Ascending aorta (tissue), 2 donors: ENCODE measurements around the gene SMDT1. TPM values are rescaled to one million over a fixed set of nuclear protein-coding genes. Genes with fewer than 3 reads are reported as not detected.
A peak's percentile ranks its signal among the peaks of the same experiment; 100 is the strongest.

Experiments used
- DNase-seq, 2 donors: peaks; one replicate each; pipeline ENCODE4 v3.0.0-alpha.2; 2019; ENCODE audit warnings: low spot score in 2 of 2
- H3K27ac ChIP-seq, 2 donors: fragments of 200-600 bp; sonication (generic); one replicate each; pipeline ENCODE4 v1.5.1; 2016 to 2017; ENCODE audit warnings: mild to moderate bottlenecking in 1 of 2
- H3K27me3 ChIP-seq: fragments of 200-600 bp; sonication (generic); one replicate; pipeline ENCODE4 v1.5.1; 2017
- H3K36me3 ChIP-seq, 2 donors: fragments of 200-600 bp; sonication (generic); one replicate each; pipeline ENCODE4 v1.5.1; 2016
- H3K4me1 ChIP-seq, 2 donors: fragments of 200-600 bp; sonication (generic); one replicate each; pipeline ENCODE4 v1.5.1; 2016 to 2017; ENCODE audit warnings: mild to moderate bottlenecking in 1 of 2
- H3K4me3 ChIP-seq, 2 donors: fragments of 200-600 bp; sonication (generic); one replicate each; pipeline ENCODE4 v1.5.1; 2016 to 2017; ENCODE audit warnings: mild to moderate bottlenecking in 1 of 2
- H3K9me3 ChIP-seq, 2 donors: fragments of 200-600 bp; sonication (generic); one replicate each; pipeline ENCODE4 v1.5.1; 2016
- intact Hi-C: fragments of 100-400 bp; cut with DNase I; formaldehyde crosslinking; loops from one replicate; pipeline ENCODE4 v1.15.1; 2023
- total RNA-seq: library from RNA; depleted of rRNA; stranded (reverse); fragments of >200 nt; gene quantifications from one replicate; pipeline ENCODE4 v1.1.0, GENCODE V29; 2016
- TF ChIP-seq, protein P1 (sequence below), 3 experiments: fragments of 200-600 bp in 2 of 3; fragments of 450-650 bp in 1 of 3; sonication (generic) in 2 of 3; IDR thresholded peaks; one replicate each; pipeline ENCODE4 v1.5.1; 2016 to 2019; ENCODE audit warnings: antibody characterized with exemption in 3 of 3, mild to moderate bottlenecking in 1 of 3, moderate library complexity in 1 of 3

The SMDT1 gene, protein sequence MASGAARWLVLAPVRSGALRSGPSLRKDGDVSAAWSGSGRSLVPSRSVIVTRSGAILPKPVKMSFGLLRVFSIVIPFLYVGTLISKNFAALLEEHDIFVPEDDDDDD
- total RNA-seq, result 1.3 TPM

DNA sequence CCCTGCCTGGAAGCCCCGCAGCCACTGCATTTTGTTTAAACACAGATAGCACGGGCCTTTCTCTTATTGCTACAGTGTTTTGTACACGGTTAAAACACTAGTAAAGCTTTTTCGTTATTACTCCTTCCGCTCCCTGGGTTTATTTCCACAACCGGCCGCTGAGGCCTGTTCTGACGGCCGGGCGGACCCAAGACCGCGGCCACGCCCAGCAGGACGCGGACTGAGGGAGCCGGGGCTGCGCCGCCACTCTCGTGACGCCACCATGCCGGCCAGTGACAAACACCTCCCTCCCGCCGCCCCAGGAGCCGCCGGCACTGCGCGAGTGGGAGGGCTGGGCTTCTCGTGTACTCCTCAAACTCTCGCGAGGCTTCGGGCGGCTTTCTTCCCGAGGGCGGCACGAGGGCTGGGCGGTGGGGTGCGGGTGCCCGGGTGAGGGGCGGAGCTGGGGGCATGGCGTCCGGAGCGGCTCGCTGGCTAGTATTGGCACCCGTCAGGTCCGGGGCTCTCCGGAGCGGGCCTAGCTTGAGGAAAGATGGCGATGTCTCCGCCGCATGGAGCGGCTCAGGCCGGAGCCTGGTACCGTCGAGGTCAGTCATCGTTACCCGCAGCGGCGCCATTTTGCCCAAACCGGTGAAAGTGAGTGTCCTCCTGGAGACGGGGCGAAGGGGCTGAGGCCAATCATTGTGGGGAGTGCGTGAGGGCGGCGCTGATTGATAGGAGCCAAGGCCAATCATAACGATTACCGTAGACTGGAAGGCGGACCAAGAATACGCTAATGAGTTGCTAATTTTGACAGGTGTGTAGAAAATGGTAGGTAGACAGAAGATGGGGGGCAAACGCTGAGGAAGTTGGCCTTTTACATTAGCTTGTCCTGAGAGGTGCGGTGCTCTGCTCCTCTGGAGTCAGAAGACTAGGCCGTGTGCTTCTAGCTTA, at the start of gene SMDT1:
SMDT1 (plus strand) TSS at position 382 of the 933 bp plus-strand sequence; CDS start at position 451, 69 bp downstream.
- H3K27ac ChIP-seq, result peak within 1 kb of the TSS; percentile 95 to 96
- H3K4me1 ChIP-seq, result peaks cover 0 to 38% of the 10 kb centered on the region in 2 donors
- H3K36me3 ChIP-seq, result peaks cover 20 to 31% of the 10 kb centered on the region in 2 donors
- peak; percentile 92 to 100 for DNase-seq
- H3K4me3 ChIP-seq, result peak within 1 kb of the TSS; percentile 67 to 72
- H3K9me3 ChIP-seq, result no peaks in the 10 kb centered on the region
- no peaks in the 10 kb centered on the region for H3K27me3 ChIP-seq
- intact Hi-C loops, result loop anchor here (1.0 to 10.0 kb wide), 6 partner anchors 9 to 1105 kb away; partner anchors contain the start of genes NAGA, NDUFA6, SREBF2 and TTLL12
- TF ChIP-seq, protein P1, sequence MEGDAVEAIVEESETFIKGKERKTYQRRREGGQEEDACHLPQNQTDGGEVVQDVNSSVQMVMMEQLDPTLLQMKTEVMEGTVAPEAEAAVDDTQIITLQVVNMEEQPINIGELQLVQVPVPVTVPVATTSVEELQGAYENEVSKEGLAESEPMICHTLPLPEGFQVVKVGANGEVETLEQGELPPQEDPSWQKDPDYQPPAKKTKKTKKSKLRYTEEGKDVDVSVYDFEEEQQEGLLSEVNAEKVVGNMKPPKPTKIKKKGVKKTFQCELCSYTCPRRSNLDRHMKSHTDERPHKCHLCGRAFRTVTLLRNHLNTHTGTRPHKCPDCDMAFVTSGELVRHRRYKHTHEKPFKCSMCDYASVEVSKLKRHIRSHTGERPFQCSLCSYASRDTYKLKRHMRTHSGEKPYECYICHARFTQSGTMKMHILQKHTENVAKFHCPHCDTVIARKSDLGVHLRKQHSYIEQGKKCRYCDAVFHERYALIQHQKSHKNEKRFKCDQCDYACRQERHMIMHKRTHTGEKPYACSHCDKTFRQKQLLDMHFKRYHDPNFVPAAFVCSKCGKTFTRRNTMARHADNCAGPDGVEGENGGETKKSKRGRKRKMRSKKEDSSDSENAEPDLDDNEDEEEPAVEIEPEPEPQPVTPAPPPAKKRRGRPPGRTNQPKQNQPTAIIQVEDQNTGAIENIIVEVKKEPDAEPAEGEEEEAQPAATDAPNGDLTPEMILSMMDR (IDR thresholded peaks at IDR 0.05), result no peak

DNA sequence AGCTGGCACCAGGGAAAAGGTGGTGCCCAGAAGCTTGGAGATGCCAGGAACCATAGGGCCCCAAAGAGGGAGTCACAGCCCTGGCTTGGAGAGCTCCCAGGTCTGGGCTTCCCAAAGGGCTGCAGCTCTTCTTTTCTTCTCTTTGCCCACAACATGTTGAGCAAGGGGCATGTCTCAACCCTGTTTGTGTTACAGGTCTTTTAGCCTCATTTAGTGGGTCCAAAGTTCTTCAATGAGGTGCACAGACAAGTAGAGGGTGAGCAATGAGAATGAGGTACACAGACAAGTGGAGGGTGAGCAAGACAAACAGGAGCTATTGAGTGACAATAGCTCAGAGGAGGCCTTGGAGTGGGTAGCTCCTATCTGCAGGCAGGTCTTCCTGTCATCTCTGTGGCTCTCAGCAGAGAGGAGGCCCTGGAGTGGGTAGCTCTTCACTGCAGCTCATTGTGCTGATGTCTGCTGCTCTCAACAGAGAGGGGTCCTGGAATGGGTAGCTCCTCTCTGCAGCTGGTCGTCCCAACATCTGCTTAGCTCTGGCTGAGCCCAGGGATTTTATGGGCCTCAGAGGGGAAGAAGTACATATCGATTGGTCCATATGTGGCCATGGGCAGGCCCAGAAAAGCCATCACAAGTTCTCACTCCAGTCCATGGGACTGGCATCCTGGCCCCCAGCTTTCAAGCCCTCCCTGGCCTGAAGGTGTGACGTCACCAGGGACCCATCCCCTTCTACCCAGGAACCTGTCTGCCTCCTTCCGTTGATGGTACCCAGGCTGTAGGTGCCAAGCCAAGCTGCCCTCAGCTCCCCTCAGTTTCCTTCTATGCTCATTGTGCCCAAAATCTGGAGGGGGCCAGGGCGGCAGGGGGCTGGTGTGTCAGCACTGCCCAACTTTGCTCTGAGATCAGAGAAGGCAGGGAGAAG, 46.0 kb upstream of the SMDT1 start:
- intact Hi-C loops, result no loop called here
- Histone ChIP-seq H3K4me3 (no peak overlapping the region), H3K27ac (no peak overlapping the region), H3K4me1 (no peaks in the 10 kb centered on the region), H3K9me3 (no peaks in the 10 kb centered on the region), H3K36me3 (no peaks in the 10 kb centered on the region), H3K27me3 (no peaks in the 10 kb centered on the region)
- no peak for DNase-seq
- TF ChIP-seq, protein P1 (IDR thresholded peaks at IDR 0.05), result no peak

DNA sequence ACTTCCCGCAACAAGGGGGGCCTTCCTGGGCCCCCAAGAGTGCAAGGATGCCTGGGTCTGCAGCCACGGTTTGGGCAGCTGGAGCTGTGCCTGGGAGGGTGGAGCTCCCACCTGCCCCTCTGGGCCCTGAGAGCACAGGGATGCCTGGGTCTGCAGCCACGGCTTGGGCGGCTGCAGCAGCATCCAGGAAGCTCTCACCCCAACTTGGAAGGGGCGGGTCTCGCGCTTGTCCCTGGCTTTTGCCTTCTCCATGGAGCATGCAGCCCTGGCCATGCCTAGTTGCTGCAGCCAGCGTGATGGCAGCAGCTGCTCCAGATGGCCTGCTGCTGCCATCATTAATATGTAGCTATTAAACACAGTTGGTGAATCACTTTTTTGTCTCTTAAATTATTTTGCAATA, 44.2 kb upstream of the SMDT1 start:
- Histone ChIP-seq H3K27me3 (no peaks in the 10 kb centered on the region), H3K27ac (no peak overlapping the region), H3K4me3 (no peak overlapping the region), H3K9me3 (no peaks in the 10 kb centered on the region), H3K4me1 (no peaks in the 10 kb centered on the region), H3K36me3 (no peaks in the 10 kb centered on the region)
- no peak for DNase-seq
- intact Hi-C loops, result no loop called here
- TF ChIP-seq, protein P1 (IDR thresholded peaks at IDR 0.05), result no peak

DNA sequence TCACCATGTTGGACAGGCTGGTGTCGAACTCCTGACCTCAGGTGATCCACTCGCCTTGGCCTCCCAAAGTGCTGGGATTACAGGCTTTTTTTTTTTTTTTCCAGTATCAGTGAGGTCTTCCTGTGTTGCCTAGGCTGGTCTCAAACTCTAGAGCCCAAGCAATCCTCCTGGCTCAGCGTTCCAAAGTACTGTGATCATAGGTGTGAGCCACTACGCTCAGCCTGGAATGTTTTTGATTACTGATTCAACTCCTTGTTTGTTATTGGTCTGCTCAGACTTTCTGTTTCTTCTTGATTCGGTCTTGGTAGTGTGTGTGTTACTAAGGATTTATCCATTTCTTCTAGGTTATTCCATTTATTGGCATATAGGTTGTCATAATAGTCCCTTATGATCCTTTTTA, 40.2 kb upstream of the SMDT1 start:
- Histone ChIP-seq H3K4me1 (no peaks in the 10 kb centered on the region), H3K27ac (no peak overlapping the region), H3K36me3 (peaks cover 0 to 5% of the 10 kb centered on the region in 2 donors), H3K27me3 (no peaks in the 10 kb centered on the region), H3K9me3 (peaks cover 0 to 5% of the 10 kb centered on the region in 2 donors), H3K4me3 (no peak overlapping the region)
- intact Hi-C loops, result no loop called here
- no peak for DNase-seq
- TF ChIP-seq, protein P1 (IDR thresholded peaks at IDR 0.05), result no peak

DNA sequence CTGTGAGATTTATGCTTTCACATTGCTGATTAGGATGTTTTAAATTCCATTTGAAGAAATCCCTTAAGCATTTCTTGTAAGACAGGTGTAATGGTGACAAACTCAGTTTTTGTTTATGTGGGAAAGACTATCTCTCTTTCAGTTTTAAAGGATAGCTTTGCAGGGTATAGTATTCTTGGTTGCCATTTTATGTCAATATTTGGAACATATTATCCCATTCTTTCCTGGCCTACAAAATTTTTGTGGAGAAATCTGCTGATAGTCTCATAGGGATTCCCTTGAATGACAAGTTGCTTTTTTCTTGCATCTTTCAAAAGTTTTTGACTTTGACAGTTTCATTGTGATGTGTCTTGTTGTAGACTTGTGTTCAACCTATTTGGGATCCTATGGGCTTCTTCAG, 37.7 kb upstream of the SMDT1 start:
- intact Hi-C loops, result no loop called here
- Histone ChIP-seq H3K9me3 (peaks cover 0 to 5% of the 10 kb centered on the region in 2 donors), H3K27ac (no peak overlapping the region), H3K36me3 (peaks cover 0 to 5% of the 10 kb centered on the region in 2 donors), H3K4me3 (no peak overlapping the region), H3K27me3 (no peaks in the 10 kb centered on the region), H3K4me1 (no peaks in the 10 kb centered on the region)
- no peak for DNase-seq
- TF ChIP-seq, protein P1 (IDR thresholded peaks at IDR 0.05), result no peak
